Measurements from ENCODE around the gene ADD2.
"Not testable (repeated sequence)": the region's sequence is repeated elsewhere in the genome, so short reads cannot be mapped to it uniquely, and the experiment has no call there.

Gene ADD2

GRCh38 chr2:70807102-70807827 is 39.3 kb upstream of the ADD2 start:
- no peak for TF ChIP-seq CTCF (IDR thresholded peaks at IDR 0.05)
- DNase-seq (ENCODE audit: low spot score): no peak
- Histone ChIP-seq H3K27ac (no peak overlapping the region), H3K4me3 (no peak overlapping the region)

GRCh38 chr2:70806620-70807019 is 38.6 kb upstream of the ADD2 start:
- Histone ChIP-seq H3K27ac (no peak overlapping the region), H3K4me3 (no peak overlapping the region)
- no peak for TF ChIP-seq CTCF (IDR thresholded peaks at IDR 0.05)
- DNase-seq (ENCODE audit: low spot score): no peak

- TF ChIP-seq CTCF (IDR thresholded peaks at IDR 0.05): no peak
- DNase-seq (ENCODE audit: low spot score): no peak
- Histone ChIP-seq H3K4me3 (no peak overlapping the region), H3K27ac (no peak overlapping the region)
Measured at GRCh38 chr2:70806013-70806412, 38.0 kb upstream of the ADD2 start.

- TF ChIP-seq CTCF (IDR thresholded peaks at IDR 0.05): no peak
- no peak for DNase-seq (ENCODE audit: low spot score)
Measured at GRCh38 chr2:70801607-70802263, 33.7 kb upstream of the ADD2 start.

GRCh38 chr2:70799706-70800105 is 31.7 kb upstream of the ADD2 start:
- no peak overlapping the region for H3K27ac ChIP-seq
- no peak for DNase-seq (ENCODE audit: low spot score)
- TF ChIP-seq CTCF (IDR thresholded peaks at IDR 0.05): no peak

More at GRCh38 chr2:70801607-70802263, 33.7 kb upstream of the ADD2 start:
- Histone ChIP-seq H3K27ac (no peak overlapping the region), H3K4me3 (no peak overlapping the region)

GRCh38 chr2:70797996-70798395 is 30.0 kb upstream of the ADD2 start:
- H3K4me3 ChIP-seq; H3K27ac ChIP-seq; DNase-seq (ENCODE audit: low spot score): not testable (repeated sequence)

More at GRCh38 chr2:70799706-70800105, 31.7 kb upstream of the ADD2 start:
- no peak overlapping the region for H3K4me3 ChIP-seq

GRCh38 chr2:70797506-70797905 is 29.5 kb upstream of the ADD2 start:
- Histone ChIP-seq H3K4me3 (no peak overlapping the region), H3K27ac (no peak overlapping the region)
- TF ChIP-seq CTCF (IDR thresholded peaks at IDR 0.05): no peak
- no peak for DNase-seq (ENCODE audit: low spot score)

Measured in coronary artery (tissue), 2 donors.